Stimulated activated CD8-positive, alpha-beta memory T cell treated with anti-CD3 and anti-CD28 coated beads, Interleukin-7, amount 100 ng/mL, for 24 hours (primary cell): ENCODE measurements around the gene UBR1.
"Not testable (repeated sequence)": the region's sequence is repeated elsewhere in the genome, so short reads cannot be mapped to it uniquely, and the experiment has no call there.

Source experiments
- DNase-seq: peaks from one replicate; pipeline ENCODE4 v3.0.0-alpha.2; 2020; ENCODE audit warnings: low read depth

UBR1 gene

DNA sequence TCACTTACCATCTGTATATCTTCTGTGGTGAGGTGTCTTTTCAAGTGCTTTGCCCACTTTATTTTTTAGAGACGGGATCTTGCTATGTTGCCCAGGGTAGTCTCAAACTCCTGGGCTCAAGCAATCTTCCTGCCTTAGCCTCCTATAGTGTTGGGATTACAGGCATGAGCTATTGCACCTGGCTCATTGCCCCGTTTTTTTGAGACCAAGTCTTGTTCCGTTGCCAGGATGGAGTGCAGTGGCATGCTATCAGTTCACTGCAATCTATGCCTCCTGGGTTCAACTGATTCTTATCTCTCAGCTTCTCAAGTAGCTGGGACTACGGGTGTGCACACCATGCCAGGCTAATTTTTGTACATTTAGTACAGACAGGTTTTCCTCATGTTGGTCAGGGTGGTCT lies 132.7 kb downstream of the UBR1 start:
- no peak for DNase-seq

DNA sequence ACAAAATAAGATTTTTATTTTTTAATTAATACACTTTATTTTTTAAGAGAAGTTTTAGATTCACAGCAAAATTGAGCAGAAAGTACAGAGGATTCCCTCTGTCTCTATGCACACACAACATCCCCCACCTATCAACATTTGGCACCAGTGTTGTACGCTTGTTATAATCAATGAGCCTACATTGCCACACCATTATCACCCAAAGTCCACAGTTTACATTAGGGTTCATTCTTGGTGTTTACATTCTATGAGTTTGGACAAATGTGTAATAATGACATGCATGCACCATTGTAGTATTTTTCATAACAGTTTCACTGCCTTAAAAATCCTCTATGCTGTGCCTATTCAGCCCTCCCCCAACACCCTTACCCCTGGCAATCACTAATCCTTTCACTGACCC lies 134.0 kb downstream of the UBR1 start:
- DNase-seq: no peak

DNA sequence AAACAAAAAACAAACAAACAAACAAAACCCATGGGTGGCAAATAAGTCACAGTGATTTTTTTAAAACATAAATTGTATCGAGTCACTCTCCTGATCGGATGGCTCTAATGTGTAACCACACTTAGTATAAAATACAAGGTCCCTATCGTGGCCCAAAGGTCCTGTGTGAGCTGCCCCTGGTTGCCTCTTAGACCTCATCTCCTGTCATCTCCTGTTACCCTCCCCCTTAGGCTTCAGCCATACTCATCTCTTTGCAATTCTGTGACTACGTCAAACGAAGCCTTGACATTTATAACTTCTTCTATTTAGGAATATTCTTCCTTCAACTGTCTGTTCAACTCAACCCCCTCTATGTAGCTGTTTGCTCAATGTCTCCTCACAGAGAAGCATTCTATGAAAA lies 141.4 kb downstream of the UBR1 start:
- DNase-seq: no peak

DNA sequence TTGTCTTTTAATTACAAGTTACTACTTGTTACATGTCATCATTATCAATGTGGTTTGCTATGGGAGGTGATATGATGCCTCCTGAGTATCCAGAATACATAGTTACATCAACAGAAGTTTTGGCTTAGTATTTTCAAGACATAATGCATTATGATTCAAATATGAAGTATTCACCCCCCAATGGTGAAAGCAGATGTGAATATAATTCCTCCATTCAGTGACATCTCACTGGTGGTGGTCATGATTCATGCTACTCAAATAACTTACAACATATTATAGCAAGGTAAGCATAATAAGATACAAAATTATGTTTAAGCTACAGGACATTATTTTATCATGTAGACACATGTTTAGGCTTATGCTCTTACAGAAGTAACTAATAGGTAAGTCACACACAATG lies 150.3 kb downstream of the UBR1 start:
- no peak for DNase-seq

DNA sequence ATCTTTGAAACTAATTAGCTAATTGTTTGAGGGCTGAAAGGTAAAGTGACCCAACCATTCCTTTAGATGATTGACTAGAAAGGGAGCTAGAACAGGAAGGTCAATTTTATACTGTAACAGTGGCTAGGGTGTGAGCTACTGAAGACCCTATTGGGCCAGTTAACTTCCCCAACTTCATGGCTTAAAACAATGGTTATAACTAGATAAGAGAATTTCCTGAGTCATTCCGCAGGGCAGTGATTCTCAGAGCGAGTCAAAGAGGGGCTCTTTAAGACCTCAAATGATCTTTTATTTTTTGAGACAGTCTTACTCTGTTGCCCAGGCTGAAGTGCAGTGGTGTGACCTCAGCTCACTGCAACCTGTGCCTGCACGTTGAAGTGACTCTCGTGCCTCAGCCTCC lies 151.5 kb downstream of the UBR1 start:
- DNase-seq: no peak

DNA sequence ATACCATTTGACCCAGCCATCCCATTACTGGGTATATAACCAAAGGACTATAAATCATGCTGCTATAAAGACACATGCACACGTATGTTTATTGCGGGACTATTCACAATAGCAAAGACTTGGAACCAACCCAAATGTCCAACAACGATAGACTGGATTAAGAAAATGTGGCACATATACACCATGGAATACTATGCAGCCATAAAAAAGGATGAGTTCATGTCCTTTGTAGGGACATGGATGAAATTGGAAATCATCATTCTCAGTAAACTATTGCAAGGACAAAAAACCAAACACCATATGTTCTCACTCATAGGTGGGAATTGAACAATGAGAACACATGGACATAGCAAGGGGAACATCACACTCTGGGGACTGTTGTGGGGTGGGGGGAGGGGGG lies 156.9 kb downstream of the UBR1 start:
- DNase-seq: not testable (repeated sequence)

DNA sequence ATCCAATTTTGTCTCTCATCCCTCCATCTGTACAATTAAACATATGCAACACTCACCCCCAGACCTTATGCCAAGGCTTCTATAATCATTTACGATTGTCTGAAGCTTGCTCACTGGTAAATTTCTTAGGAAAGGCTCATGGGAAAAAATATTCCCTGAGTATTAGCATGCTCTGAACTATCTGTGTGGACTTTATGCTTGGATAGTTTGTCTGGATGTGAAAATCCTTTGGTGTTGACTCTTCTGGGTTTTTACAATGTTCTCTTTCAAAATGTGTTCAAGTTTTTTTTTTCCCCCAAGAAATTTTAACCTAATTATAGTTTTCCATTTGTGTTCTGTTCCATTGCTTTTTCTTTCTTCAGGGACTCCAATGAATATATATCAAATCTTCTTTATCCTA lies 165.3 kb downstream of the UBR1 start:
- no peak for DNase-seq

DNA sequence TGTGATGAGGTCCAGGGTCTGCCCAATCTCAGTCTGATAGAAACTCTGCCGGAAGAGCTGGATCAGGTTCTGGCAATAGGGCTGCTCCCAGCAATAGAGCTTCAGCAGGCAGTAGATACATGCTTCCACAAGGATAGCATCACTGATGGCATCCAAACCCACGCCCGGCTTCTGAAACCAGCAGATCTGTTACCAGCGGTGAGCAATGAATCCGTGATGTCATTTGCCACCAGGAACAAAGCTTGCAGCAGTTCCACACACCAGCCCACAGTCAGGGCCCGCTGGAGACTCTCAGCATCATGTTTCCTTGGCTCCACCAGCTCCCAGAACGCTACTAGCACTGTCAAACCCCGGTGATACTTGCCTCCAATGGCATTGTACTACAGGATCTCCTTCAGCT lies 166.0 kb downstream of the UBR1 start:
- no peak for DNase-seq

DNA sequence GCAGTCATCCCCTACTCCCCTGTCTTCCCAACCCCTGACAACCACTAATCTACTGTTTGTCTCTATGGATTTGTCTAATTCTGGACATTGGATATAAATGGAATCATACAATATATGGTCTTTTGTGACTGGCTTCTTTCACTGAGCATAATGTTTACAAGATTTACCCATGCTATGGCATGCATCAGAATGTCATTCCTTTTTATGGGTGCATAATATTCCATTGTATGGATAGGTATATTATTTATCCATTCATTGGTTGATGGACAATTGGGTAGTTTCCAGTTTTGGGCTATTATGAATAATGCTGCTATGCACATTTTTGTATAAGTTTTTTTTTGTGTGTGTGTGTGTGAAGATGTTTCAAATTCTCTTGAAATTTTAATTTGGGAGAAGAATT lies 168.7 kb downstream of the UBR1 start:
- DNase-seq: no peak

DNA sequence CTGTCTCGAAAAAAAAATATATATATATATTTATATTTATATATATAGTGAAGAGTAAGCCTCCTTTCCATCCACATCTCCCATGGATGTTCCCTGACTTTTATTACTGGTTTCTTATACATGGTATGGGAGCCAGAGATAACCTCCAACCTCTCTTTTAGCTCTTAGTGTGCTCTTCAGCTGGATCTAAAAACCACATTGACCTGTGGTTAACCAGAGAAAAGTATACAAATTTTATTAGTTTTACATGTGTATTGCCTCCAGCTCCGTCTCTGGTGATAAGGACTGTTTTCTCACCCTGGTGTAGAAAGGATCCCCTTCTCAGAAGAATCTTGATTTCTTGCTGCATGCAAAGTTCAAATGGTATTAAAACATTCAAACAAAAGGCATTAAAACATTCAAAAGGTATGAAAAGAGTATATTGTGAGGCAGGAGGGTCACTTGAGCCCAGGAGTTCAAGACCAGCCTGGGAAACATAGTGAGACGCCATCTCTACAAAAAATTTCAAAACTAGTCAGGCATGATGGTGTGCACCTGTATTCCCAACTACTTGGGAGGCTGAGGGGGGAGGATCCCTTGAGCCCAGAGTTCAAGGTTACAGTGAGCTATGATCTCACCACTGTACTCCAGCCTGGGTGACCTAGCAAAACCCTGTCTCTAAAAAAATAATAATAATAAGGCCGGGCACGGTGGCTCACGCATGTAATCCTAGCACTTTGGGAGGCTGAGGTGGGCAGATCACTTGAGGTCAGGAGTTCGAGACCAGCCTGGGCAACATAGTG lies 171.8 kb downstream of the UBR1 start:
- no peak for DNase-seq

DNA sequence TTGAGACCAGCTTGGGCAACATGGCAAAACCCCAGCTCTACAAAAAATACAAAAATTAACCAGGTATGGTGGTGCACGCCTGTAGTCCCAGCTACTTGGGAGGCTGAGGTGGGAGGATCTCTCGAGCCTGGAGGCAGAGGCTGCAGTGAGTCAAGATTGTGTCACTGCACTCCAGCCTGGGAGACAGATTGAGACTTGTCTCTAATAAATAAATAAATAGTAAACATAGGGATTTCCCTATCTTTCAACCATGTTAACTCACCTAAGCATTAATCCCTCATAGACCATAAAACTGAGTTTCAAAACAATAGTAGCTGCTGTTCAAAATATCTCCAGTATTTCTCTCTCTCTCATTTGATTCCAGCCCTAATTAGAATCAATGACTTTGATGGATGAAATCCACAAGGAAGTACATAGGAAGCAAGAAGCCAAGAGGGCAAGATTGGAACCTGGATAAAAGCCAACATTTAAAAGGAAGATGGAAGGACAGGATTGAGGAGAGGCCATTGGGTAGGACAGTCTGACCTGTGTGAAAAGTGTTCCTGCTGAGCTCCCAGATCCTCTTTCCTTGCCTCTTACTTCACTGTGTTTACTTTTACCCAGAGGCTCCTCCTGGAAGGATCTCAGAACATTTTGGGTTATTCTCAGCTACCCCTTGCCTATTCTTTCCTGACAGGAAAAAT lies 172.9 kb downstream of the UBR1 start:
- no peak for DNase-seq

DNA sequence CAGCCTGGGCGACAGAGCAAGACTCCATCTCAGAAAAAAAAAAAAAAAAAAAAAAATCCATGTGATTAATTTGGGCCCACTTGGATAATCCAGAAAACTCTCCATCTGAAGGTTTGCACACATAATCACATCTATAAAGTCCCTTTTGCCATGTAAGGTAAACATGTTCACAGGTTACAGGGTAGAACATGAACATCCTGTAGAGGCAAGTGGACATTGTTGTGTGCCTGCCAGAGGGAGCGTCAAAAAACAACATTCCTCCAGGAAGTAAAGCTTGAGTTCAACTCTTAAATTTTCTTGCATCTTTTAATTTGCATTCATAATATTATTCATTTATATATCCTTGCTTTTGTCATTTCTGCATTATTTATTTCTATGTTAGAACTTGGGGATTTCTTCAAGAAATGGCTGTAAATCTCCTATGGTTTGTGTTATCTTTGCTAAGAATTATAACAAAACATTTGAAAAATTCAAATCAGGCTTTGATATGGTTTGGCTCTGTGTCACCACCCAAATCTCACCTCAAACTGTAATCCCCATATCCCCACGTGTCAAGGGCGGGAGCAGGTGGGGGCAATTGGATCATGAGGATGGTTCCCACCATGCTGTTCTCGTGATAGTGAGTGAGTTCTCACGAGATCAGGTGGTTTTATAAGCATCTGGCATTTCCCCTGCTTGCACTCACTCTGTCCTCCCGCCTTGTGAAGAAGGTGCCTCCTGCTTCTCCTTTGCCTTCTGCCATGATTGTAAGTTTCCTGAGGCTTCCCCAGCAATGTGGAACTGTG lies 173.9 kb downstream of the UBR1 start:
- DNase-seq: no peak

DNA sequence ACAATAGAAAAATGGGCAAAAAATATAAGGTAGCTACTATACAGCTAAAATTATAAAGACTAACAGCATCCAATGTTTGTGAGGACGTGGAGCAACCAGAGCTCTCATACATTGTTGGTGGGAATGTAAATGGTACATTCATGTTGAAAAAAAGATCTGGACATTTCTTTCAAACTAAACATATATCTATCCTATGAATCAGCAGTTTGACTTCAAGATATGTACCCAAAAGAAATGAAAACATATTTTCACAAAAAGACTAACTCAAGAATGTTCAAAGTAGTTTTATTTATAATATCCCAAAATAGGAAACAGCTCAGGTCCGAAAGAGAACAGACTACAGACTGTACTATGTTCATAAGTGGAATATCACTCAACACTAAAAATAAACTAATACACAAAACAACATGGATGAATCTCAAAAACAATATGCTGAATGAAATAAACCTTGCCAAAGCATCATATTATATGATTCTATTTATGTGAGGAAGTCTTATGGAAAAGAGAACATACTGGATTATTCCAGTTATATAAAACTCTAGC lies 176.5 kb downstream of the UBR1 start:
- DNase-seq: no peak

DNA sequence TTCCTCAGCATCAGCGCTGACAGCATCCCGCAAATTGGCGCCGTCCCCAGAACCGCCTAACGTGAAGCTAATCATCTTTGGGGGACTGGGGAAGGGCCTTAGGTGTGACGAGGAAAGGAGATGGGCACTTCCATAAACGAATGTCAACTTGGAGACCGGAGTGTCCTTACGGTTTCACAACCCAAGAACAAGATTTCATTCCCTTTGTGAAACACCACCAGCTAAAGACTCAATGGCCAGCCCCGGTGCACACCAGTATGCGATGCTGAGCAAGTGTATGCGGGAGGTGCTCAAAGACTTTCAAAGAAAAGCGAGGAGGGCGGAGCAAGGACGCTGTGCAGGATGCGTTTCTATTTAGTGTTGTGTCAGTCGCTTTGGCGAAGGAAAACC lies 184.5 kb downstream of the UBR1 start:
- DNase-seq: peak; percentile 17

DNA sequence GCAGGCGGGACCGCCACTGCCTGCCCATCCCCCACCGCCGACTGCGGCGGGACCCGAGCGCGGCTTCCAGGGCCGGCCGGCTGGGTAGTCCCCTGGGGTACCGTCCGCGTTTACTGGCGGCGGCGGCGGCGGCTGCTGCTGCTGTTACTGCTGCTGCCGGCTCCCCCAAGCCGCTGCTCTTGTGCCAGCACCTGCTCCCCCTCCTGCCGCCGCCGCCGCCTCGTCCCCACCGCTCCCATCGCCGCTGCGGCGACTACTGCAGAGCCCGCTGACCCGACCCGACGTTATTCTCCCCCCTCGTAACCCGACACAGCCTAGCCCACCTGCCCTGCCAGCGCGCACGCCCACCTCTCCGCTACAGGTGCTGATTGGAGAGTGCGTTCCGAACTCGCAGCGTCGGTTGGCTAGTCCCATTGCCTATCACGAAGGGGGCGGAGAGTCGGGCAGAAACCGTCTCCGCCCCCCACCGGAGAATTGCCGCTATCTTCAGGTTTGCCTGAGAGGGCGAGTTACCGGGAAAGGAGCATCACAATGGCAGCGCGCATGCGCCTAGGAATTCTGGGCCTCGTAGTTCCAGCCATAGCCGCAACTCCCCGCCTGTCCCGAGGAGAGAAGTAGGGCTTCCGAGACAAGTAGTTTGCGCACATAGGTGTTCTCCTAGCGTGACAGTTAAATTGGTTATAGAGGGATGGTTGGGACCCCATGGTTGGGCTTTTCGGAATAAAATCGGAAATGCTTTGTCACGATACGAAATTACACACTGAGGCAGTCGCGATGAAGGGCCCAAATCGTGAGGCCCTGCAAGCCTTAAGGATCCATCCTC lies 185.1 kb downstream of the UBR1 start, which contains the start of gene TTBK2:
Gene TTBK2, minus strand, starts transcription at position 260 of the 823 bp plus-strand sequence. CDS start 42,161 bp downstream, outside the sequence.
- DNase-seq: peak; percentile 93

DNA sequence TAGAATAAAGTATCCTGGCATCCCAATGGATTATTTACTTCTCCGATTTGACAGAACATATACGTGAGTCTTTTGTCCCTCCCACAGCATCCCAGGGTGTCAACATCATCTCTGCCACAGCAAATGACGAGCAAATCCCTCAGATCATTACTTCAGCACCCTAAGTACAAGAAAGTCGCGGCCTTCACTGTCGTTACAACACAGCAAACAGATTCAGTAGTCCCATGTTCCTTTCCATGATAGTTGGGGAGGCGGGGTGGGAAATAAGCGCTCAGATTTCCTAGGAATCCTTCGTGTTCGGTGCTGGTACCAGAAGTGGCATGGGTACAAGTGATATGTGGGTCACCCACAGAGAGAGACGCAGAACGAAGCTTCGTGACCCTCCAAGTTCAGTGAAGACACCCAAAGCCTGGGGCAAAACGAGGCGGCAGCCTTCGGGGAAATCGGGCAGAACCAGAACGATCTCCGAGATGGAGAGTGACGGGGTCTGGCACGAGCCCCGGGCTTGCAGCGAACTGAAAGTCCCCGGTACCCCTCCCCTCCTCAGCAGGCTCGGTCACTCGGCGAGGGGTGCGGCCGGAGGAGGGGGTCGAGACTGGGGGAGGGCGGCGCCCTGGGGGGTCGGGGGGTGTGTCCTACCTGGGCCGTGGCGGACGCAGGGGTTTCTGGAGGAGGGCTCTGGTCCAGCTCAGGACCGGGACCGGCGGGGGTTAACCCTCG lies 185.9 kb downstream of the UBR1 start:
- no peak for DNase-seq

DNA sequence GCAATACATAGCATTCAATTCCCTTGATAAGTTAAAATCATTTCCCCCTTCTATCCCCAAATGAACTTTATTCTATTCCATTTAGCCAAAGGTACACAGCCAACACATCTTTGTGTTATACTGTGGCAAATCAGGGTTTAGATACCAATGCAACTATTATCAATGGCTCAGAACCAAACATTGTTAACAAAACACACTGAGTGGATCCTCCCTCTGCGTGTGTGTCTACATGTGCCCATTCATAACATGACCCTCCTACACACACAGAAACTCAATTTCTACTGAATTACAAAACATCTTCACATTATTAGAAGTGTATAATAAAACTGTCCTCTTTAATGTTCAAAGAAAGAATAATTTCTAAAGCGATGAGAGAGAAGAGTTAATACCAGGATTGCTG lies 186.5 kb downstream of the UBR1 start:
- no peak for DNase-seq

DNA sequence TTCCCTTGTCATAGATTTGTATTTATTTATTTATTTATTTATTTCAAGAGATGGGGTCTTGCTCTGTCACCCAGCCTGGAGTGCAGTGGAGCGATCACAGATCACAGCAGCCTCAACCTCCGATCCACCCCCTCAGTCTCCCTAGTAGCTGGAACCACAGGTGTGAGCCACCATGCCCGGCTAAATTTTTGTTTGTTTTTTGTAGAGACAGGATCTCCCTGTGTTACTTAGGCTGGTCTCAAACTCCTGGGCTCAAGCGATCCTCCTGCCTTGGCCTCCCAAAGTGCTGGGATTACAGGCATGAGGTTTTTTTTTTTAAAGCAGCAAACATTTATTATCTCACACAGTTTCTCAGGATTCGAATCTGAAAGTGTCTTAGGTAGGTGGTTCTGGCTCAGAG lies 187.8 kb downstream of the UBR1 start:
- no peak for DNase-seq

DNA sequence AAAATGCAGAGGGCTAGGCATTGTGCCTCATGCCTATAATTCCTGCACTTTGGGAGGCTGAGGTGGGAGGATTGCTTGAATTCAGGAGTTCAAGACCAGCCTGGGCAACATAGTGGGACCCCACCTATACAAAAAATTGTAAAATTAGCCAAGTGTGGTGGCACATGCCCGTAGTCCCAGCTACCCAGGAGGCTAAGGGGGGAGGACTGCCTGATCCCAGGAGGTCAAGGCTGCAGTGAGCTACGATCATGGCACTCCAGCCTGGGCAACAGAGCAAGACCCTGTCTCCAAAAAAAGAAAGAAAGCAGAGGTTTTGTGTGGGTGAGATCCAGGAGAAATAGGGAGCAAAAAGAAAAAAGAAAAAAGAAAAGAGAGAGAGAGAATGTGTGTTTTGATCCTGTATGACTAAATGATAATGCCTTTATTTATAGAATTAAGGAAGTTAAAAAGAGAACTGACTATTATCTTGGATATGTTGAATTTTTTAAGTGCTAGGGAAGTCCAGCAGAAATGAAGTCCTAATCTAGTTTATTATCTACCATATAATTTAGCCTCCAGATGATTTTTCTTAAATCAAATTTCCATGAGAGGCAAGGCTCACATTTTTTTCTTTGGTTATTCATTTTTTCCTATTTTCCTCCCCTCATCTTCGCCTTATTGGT lies 190.1 kb downstream of the UBR1 start:
- no peak for DNase-seq

DNA sequence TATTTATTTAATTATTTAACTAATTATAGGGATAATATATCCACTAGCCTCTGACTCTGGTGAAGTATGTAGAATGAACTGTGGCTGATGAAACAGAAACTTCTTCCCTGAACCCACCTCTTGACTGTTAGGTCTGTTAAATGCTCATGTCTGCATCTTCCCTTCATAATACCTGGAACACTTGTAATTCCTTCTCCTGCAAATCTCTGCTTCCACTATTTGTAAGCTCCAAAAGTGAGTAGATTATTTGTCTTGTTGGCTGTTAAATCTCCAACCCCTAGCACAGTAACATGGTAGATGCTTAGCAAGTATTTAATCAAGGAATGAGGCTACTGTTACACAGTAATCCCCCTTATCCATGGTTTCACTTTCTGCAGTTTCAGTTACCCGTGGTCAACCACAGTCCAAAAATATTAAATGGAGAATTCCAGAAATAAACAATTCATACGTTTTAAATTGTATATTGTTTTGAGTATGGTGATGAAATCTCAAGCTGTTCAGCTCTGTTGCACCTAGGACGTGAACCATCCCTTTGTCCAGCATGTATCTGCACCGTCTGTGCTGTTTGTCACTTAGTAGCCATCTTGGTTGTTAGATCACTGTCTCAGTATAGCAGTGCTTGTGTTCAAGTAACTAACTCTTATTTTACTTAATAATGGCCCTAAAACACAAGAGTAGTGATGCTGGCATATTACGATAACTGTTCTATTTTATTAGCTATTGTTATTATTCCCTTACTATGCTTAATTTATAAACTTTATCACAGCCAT lies 190.9 kb downstream of the UBR1 start:
- DNase-seq: no peak
